ENCODE data around the gene SDK1.

The SDK1 gene

DNA sequence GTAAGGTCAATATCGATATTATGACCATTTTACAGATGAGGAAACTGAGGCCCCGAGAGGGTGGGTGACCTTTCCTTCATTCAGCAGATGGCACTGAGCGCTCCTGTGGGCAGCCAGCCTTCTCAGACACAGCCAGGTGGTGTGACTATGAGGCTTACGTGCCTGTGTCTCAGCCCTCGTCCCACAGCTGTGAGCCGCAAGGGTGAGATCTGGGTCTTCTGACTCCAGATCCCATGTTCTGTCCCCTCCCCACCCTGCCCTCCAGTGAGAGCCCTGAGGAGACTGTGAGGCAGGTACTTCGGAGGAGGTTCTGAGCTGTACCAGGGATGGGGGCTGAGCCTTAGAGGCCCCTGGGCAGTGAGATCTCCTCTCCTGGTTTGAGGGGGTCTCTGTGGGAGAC is 767.2 kb downstream of the SDK1 start:
- no peak for DNase-seq

DNA sequence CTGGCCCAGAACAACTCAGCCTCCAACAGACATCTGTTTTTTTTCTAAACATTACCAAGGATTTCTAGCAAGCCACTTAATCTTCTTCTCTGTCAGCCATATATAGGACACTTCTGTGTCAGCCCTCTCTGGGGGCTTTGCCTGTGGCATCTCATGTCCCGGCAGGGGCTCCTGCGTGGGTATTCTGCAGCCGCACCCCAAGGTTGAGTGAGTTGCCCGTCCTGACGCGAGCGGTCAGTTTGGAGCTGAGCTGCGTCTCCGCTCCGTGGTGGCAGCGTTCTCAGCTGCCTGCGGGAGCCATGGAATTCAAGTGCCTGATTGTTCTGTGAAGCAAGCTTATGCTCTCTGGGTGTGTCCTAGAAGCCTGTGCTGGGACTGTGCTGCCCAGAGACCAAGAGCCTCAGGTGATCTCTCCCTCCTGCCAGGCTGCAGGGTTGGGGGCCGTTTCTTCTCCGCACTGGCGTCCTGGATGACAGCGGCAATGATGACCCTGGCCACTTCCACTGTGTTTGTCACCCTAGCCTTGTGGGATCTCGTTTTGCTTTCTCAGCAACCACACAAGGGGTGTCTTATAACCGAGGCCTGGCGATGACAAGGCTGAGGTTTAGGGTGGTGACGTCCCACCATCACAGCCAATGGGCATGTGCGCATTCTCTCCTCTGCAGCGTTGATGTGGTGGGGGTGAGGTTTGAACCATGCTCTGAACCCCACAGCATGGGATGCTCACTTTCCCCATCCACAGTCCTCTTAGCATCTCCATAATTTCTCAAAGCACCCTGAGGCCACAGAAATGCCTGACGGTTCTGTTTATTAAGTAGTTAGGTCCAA is 768.4 kb downstream of the SDK1 start:
- no peak for DNase-seq
- in situ Hi-C loops (cut with HindIII; ENCODE audit: low pct_ligation_motif_present, low pct_unique_long_range_greater_than_20kb, low sequenced_read_pairs) = no loop called here

More for the DNA sequence above, 767.2 kb downstream of the SDK1 start:
- in situ Hi-C loops (cut with HindIII; ENCODE audit: low pct_ligation_motif_present, low pct_unique_long_range_greater_than_20kb, low sequenced_read_pairs) = no loop called here

DNA sequence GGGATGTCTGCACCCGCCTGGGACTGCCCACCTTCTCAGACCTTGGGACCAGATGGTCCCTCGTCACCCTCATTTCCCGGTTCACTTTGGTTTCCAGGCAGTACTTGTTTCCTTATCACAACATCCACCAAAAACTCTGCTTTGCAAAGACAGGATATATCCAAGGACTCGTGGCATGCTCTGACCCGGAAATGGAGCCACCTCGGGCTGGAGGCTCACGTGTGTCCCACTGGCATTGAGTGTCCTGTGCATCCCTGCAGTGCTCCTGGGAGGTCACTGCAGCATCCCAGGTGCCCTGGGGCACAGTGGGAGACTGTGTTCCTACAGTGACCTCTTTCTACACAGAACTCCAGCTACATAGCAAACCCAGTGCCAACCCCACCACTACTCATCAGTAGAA is 769.2 kb downstream of the SDK1 start:
- DNase-seq = no peak
- in situ Hi-C loops (cut with HindIII; ENCODE audit: low pct_ligation_motif_present, low pct_unique_long_range_greater_than_20kb, low sequenced_read_pairs) = no loop called here

GRCh38 chr7:4071370-4072058 is 770.5 kb downstream of the SDK1 start:
- in situ Hi-C loops (cut with HindIII; ENCODE audit: low pct_ligation_motif_present, low pct_unique_long_range_greater_than_20kb, low sequenced_read_pairs) = no loop called here
- DNase-seq = no peak

DNA sequence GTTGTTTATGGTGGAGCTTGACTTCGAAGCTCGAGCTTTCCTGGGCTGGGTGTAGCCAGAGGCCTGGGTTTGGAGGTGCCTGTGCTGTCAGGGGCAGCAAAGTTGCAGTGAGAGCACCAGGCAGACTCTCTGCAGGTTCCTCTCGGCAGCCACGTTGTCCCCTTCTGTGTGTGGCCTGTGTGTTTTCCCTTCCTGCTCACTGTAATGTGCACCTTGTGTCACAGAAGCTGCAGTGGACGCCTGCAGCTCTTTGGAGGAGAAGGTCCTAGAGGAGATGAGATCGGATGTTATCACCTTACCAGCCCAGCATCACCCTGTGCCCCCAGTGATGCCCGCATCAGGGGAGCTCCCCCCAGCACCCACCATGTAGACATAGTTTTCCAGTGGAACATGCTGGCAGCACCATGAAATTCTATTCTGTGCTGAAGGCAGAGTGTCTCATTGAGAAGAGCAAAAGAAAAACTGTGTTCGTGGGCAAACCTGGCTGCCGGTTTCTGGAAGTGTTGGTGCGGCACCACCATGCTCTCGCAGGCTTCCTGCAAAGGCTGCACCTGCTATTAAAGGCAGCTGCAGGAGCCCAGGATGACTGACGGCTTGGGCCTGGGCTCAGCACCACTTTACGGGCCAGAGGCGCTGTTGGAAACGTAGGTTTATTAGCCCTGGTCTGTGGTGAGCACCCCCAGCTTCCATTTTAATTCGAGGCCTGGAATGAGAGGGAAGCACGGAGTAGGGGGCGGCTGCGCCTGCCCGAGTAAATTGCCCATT is 771.3 kb downstream of the SDK1 start:
- no peak for DNase-seq
- in situ Hi-C loops (cut with HindIII; ENCODE audit: low pct_ligation_motif_present, low pct_unique_long_range_greater_than_20kb, low sequenced_read_pairs) = no loop called here

DNA sequence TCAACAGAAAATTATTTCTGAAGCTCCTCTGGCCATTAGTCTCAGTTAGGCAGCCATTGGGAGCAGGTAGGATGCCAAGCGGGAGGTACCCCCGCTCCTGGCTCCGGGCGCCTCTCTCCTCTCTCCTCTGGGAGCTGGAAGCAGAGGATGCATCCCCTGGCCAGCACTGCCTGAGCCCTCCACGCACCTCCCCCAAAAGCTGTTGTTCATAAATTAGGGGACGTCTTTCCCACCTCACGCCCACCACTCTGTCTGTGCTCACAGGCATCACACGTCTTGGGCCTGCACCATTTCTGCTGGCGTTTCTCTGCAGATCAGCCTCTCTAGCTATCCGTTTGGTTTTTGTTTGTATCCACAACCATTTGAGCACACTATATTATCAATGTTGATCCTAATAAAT is 772.0 kb downstream of the SDK1 start:
- in situ Hi-C loops (cut with HindIII; ENCODE audit: low pct_ligation_motif_present, low pct_unique_long_range_greater_than_20kb, low sequenced_read_pairs) = no loop called here
- DNase-seq = no peak

GRCh38 chr7:4073750-4074149 is 772.7 kb downstream of the SDK1 start:
- no peak for DNase-seq
- in situ Hi-C loops (cut with HindIII; ENCODE audit: low pct_ligation_motif_present, low pct_unique_long_range_greater_than_20kb, low sequenced_read_pairs) = no loop called here

DNA sequence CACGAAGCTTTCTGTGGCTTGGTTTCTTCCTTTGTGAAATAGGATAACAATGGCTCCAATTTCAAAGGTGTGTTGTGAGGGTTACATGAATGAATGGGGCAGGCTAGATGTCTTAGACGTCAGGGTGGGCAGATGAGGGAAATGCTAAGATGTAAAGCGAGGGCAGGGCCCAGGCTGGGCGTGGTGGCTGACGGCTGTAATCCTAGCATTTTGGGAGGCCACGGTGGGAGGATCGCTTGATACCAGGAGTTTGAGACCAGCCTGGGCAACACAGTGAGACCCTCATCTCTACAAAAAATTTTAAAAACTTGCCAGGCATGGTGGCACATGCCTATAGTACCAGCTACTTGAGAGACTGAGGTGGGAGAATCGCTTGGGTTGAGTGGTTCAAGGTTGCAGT is 773.4 kb downstream of the SDK1 start:
- in situ Hi-C loops (cut with HindIII; ENCODE audit: low pct_ligation_motif_present, low pct_unique_long_range_greater_than_20kb, low sequenced_read_pairs) = no loop called here
- DNase-seq = no peak

- DNase-seq = no peak
- in situ Hi-C loops (cut with HindIII; ENCODE audit: low pct_ligation_motif_present, low pct_unique_long_range_greater_than_20kb, low sequenced_read_pairs) = no loop called here
Measured at GRCh38 chr7:4074994-4075393, 773.9 kb downstream of the SDK1 start.

DNA sequence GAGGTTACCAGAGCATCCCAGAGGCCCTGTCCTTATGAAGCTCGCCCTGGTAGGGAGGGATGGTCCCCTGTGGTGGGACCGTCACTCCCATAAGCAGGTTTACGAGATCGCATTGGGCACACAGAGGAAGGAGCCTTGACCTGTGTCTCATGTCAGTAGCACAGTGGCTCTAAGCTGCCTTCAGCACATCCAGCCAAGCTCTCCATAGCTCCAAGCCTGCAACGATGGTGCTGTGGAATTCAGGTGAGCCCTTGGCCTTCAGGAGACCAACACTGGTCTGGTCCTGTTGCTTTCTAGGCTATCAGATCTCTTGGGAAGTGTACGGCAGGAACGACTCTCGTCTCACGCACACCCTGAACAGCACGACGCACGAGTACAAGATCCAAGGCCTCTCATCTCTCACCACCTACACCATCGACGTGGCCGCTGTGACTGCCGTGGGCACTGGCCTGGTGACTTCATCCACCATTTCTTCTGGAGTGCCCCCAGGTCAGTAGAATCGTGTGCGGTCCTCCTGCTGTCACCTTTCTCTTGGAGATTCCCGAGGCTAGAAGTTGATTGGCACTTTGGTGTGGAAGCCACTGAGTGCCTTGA is 775.7 kb downstream of the SDK1 start:
- in situ Hi-C loops (cut with HindIII; ENCODE audit: low pct_ligation_motif_present, low pct_unique_long_range_greater_than_20kb, low sequenced_read_pairs) = no loop called here
- DNase-seq = no peak

DNA sequence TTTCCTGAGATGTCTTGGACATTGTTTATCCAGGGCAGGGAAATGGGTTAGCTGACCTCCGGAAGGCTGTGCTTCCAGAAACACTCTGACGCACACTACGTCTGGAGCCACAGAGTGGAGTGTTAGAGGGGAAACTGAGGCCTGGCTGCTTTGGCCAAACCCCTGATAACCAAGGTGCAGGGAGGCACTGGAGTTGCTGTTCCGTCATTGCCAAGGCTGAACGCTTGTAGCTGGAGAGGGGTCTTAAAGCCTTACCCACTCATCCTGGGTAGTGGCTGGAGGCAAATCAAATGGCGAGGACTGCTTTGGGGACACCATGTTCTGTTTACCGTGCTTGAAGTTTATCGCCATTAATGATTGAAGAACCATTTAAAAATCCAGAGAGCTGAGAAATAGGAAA is 776.9 kb downstream of the SDK1 start:
- DNase-seq = no peak
- in situ Hi-C loops (cut with HindIII; ENCODE audit: low pct_ligation_motif_present, low pct_unique_long_range_greater_than_20kb, low sequenced_read_pairs) = no loop called here

GRCh38 chr7:4078580-4078979 is 777.5 kb downstream of the SDK1 start:
- in situ Hi-C loops (cut with HindIII; ENCODE audit: low pct_ligation_motif_present, low pct_unique_long_range_greater_than_20kb, low sequenced_read_pairs) = no loop called here

GRCh38 chr7:4079366-4079765 is 778.3 kb downstream of the SDK1 start:
- in situ Hi-C loops (cut with HindIII; ENCODE audit: low pct_ligation_motif_present, low pct_unique_long_range_greater_than_20kb, low sequenced_read_pairs) = no loop called here
- no peak for DNase-seq

More at GRCh38 chr7:4078580-4078979, 777.5 kb downstream of the SDK1 start:
- no peak for DNase-seq

DNA sequence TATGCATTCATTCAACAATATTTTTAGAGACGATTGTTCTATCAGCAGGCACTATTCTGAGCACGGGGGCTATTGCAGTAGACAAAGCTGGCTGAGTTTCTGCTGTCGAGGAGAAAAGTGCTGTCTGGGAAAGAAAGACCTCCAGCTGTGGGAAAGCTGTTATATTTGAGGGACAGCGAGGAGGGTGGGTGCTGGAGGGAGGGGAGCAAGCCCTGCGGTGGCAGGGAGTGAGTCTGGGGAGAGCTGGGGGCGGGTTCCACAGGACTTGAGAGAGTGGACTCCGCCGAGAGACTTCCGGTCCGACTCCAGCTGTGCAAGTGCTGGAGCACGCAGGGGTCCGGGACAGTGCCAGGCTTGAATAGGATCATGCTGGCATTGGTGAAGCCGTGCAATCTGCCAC is 778.9 kb downstream of the SDK1 start:
- in situ Hi-C loops (cut with HindIII; ENCODE audit: low pct_ligation_motif_present, low pct_unique_long_range_greater_than_20kb, low sequenced_read_pairs) = no loop called here
- no peak for DNase-seq

DNA sequence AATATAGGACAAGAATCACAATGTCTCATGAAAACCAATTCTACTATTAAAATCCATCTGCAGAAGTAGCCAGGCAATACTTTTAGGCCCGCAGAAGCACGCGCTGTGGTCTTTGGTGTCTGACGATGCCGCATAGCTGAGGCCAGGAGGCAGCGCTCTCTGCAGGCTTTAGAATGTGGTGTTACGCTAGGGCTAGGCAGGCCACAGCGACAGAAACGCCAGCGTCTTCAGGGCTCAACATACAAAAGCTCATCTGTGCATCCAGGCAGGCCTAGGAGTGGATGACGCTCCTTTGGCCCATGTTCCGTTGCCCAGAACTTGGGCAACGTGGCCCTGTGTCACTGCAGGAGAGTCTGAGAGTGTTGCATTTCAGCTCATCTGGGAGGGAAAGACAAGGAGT is 779.9 kb downstream of the SDK1 start:
- in situ Hi-C loops (cut with HindIII; ENCODE audit: low pct_ligation_motif_present, low pct_unique_long_range_greater_than_20kb, low sequenced_read_pairs) = no loop called here
- no peak for DNase-seq

DNA sequence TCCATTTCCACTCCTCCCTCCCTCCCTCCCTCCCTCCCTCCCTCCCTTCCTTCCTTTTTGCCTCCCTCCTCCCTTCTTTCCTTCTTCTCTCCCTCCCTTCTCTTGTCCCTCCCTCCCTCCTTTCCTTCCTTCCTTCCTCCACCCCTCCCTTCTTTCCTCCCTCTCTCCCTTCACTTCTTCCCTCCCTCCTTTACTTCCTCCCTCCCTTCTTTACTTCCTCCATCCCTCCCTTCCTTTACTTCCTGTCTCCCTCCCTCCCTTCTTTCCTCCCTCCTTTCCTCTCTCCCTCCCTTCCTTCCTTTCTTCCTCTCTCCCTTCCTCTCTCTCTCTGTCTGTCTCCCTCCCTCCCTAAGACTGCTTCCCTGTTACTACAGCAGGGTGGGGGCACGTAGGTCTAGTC is 782.5 kb downstream of the SDK1 start:
- in situ Hi-C loops (cut with HindIII; ENCODE audit: low pct_ligation_motif_present, low pct_unique_long_range_greater_than_20kb, low sequenced_read_pairs) = no loop called here
- no peak for DNase-seq

DNA sequence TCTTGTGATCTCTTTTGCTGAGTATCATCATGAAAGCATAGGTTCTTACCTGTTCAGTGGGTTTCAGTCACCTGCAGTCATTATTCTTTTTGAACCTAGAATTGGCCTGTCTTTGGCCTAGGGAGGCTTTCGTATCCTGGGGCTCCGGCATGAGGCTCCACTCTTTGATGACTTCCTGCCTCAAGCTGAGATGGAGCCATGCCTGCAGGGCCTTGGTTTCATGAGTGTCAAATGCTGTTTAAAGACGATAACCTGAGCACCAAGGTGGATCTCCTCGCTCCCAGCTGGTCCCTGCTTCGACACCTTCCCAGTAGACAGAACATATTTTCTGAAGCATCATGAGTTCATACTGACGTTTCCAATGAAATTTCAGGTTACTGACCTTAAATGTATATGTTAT is 783.2 kb downstream of the SDK1 start:
- DNase-seq = no peak
- in situ Hi-C loops (cut with HindIII; ENCODE audit: low pct_ligation_motif_present, low pct_unique_long_range_greater_than_20kb, low sequenced_read_pairs) = no loop called here

DNA sequence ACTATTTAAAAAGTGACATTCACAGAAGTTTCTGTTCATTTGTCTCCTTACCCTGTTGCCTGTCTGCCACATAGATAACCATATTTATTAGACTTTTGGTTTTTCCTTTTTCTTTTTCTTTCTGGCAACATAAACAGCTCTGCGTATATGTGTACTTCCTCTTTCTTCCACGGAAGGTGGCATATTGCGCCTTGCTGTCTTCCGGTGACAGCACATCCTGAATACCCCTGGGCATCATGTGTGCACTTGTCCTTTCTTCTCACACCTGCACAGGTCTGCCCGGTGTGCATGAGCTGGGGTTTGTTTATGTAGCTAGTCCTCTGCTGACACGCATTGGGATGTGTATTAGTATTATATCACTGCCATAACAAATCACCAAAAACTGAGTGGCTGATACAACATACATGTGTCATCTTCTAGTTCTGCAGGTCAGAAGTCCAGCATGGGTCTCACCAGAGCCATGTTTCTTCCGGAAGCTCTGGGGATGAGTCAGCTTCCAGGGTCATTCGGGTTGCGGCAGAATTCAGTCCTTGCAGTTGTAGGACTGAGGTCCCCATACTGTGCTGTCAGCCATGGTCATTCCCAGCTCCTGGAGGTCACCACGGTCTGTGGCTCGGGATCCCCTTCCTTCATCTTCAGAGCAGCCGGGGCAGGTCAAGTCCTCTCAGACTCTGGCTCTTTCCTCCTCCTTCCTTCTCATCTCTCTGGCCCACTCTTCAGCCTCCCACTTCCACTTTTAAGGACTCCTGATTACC is 785.1 kb downstream of the SDK1 start:
- no peak for DNase-seq
- in situ Hi-C loops (cut with HindIII; ENCODE audit: low pct_ligation_motif_present, low pct_unique_long_range_greater_than_20kb, low sequenced_read_pairs) = no loop called here

Data from ACHN (cell line).